HFF-Myc (cell line): ENCODE measurements around the gene CARD9.

Source experiments
- DNase-seq: peaks from one replicate; pipeline ENCODE4 v3.0.0-alpha.2; 2011; ENCODE audit warnings: low read depth; ENCODE audit errors: extremely low read depth
- H3K4me3 ChIP-seq: replicated peaks from 2 replicates; pipeline ENCODE4 v1.5.1; 2011; ENCODE audit warnings: low read depth, mild to moderate bottlenecking, control low read depth, low read length
- CTCF ChIP-seq: IDR thresholded peaks from 2 replicates; pipeline ENCODE4 v1.5.1; 2012; ENCODE audit warnings: mild to moderate bottlenecking, low read depth, low read length, control low read depth; ENCODE audit errors: missing control alignments

CARD9 gene

DNA sequence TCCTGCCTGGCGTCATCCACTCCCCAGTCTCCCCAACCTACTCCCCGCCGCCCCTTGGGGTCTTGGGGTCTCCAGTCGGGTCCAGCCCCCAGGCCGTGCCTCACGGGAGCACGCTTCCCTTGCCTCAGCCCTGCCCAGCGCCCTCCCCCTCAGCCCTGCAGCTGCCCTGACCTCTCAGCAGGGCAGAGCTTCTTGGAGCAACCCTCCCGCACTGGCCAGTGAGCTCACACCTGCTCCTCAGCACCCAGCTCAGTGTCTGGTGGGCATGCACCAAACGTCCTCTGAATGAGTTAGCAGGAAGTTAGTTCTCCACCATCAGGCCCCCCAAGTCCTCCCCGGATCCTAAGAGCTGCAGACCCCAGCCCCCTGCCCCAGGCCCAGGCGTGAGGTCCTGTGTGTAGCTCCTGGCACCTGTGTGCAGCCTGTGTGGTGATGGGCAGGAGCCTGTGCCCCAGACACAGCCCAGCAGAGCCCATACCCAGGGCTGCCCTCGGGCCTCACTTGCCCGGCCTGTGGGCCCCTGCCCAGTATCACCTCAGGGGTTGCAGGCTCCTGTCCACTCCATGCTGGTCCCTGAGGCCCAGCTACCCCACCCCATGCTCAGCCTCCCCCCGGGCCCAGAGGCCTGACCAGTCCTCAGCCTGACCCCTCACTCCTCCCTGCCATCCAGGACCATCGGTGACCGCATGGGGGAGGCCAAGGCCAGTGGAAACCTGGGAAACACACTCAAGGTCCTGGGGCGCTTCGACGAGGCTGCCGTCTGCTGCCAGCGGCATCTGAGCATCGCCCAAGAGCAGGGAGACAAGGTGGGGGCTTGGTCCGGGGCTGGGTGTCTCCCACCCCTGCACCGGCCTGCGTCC lies 37.9 kb downstream of the CARD9 start:
- no peak for DNase-seq
- no peak overlapping the region for H3K4me3 ChIP-seq
- TF ChIP-seq CTCF, result no peak

DNA sequence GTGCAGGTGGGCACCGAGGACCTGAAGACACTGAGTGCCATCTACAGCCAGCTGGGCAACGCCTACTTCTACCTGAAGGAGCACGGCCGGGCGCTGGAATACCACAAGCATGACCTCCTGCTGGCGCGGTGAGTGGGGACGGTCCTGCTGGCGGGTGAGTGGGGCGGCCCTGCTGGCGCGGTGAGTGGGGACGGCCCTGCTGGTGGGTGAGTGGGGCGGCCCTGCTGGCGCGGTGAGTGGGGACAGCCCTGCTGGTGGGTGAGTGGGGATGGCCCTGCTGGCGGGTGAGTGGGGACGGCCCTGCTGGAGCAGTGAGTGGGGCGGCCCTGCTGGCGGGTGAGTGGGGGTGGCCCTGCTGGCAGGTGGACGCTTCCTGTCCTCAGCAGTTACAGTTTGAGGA lies 38.9 kb downstream of the CARD9 start:
- no peak for TF ChIP-seq CTCF
- no peak overlapping the region for H3K4me3 ChIP-seq
- DNase-seq, result no peak

DNA sequence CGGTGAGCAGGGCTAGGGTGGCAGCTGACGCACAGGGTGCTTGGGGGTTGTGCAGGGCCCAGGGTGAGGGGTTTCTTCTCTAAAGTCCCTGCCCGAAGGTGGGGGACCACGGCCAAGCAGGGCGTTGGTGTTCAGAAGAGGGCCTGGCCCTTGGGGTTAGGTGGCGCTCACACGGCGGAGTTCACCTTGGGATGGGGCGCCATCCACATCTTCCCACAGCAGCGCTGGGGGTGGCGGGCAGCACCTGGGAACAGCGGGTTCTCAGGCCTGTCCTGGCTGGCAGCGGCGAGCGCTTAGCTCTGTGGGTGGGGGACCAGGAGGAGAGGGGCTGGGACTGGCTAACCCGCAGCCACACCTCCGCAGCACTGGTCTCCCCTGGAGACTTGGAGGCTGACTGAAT lies 40.0 kb downstream of the CARD9 start:
- H3K4me3 ChIP-seq, result no peak overlapping the region
- no peak for DNase-seq
- no peak for TF ChIP-seq CTCF

DNA sequence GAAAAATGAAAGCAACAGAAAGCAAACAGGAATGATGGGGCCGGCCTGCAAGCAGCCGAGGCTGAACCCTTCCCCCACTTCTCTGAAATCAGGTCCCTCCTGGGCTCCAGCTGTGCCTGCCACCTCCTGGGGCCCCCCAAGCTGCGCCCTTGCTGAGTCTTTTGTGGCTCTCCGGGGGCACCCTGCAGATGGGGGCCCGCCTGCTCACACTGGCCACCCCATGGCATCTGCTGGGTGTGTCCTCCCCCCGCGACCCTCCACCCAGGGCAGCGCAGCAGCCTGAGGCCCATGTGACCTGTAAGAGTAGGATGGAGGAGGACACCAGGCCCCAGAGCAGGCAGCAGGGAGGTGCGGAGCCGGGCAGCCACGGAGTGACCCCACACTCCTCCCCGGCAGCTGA lies 40.4 kb downstream of the CARD9 start:
- no peak for DNase-seq
- H3K4me3 ChIP-seq, result no peak overlapping the region
- TF ChIP-seq CTCF, result no peak

GRCh38 chr9:136332482-136332983 lies 40.9 kb downstream of the CARD9 start:
- no peak overlapping the region for H3K4me3 ChIP-seq
- DNase-seq, result no peak
- no peak for TF ChIP-seq CTCF

GRCh38 chr9:136331556-136332481 lies 41.6 kb downstream of the CARD9 start:
- DNase-seq, result no peak
- no peak for TF ChIP-seq CTCF
- H3K4me3 ChIP-seq, result no peak overlapping the region
